Measurements from ENCODE around the gene PHF13. TPM values are rescaled to one million over a fixed set of nuclear protein-coding genes. Genes with fewer than 3 reads are reported as not detected.

PHF13 gene
- total RNA-seq, 6 experiments from 2014 or later: 2.7 to 6.2 (median 4.5) TPM

GRCh38 chr1:6627841-6628545, 14.5 kb downstream of the PHF13 start:
- no peak overlapping the region for H3K4me3 ChIP-seq
- H3K27ac ChIP-seq: no peak overlapping the region
- intact Hi-C loops (cut with DNase I): no loop called here
- ATAC-seq (no peak), DNase-seq (no peak)
- no peaks in the 10 kb centered on the region for H3K9me3 ChIP-seq
- TF ChIP-seq CTCF (IDR thresholded peaks at IDR 0.05) (no peak), POLR2A (IDR thresholded peaks at IDR 0.05) (no peak)
- peaks cover 0 to 24% (median 12%) of the 10 kb centered on the region in 4 donors for H3K4me1 ChIP-seq
- no peaks in the 10 kb centered on the region for H3K27me3 ChIP-seq
- WGBS (ENCODE audit: insufficient coverage, low coverage, low lambda C conversion rate, missing lambda C conversion rate): 94% methylated on average over 11 of the region's 21 CpGs
- H3K36me3 ChIP-seq: peaks cover 0 to 51% (median 2%) of the 10 kb centered on the region in 4 donors

GRCh38 chr1:6628971-6629479, 15.5 kb downstream of the PHF13 start:
- Histone ChIP-seq H3K27ac (no peak overlapping the region), H3K9me3 (no peaks in the 10 kb centered on the region), H3K27me3 (no peaks in the 10 kb centered on the region), H3K36me3 (peaks cover 0 to 61% (median 2%) of the 10 kb centered on the region in 4 donors), H3K4me1 (peaks cover 0 to 15% (median 7%) of the 10 kb centered on the region in 4 donors), H3K4me3 (no peak overlapping the region)
- no peak for DNase-seq
- no peak for ATAC-seq
- WGBS (ENCODE audit: insufficient coverage, low coverage, low lambda C conversion rate, missing lambda C conversion rate): 74% methylated on average over 4 of the region's 12 CpGs
- intact Hi-C loops (cut with DNase I): no loop called here
- no peak for TF ChIP-seq CTCF (IDR thresholded peaks at IDR 0.05)
- TF ChIP-seq POLR2A (IDR thresholded peaks at IDR 0.05): no peak

- ATAC-seq (no peak), DNase-seq (no peak)
- H3K27me3 ChIP-seq: no peaks in the 10 kb centered on the region
- WGBS (ENCODE audit: insufficient coverage, low coverage, low lambda C conversion rate, missing lambda C conversion rate): no CpG with 5 or more reads among the region's 8 CpGs
- TF ChIP-seq POLR2A (IDR thresholded peaks at IDR 0.05): no peak
- no peak for TF ChIP-seq CTCF (IDR thresholded peaks at IDR 0.05)
- no peaks in the 10 kb centered on the region for H3K9me3 ChIP-seq
- intact Hi-C loops (cut with DNase I): loop anchor here in 1 of 2 donors (10.0 kb wide), 1 partner anchor 145 kb away; no protein-coding TSS in a partner anchor
- no peak overlapping the region for H3K27ac ChIP-seq
- peaks cover 0 to 65% (median 2%) of the 10 kb centered on the region in 4 donors for H3K36me3 ChIP-seq
- H3K4me1 ChIP-seq: peaks cover 0 to 7% (median 4%) of the 10 kb centered on the region in 4 donors
- H3K4me3 ChIP-seq: no peak overlapping the region
Measured at GRCh38 chr1:6630027-6630426, 16.5 kb downstream of the PHF13 start.

- WGBS (ENCODE audit: insufficient coverage, low coverage, low lambda C conversion rate, missing lambda C conversion rate): 95% methylated on average over 4 of the region's 8 CpGs
Measured at GRCh38 chr1:6631058-6631457, 17.5 kb downstream of the PHF13 start.

More at GRCh38 chr1:6631058-6631457, 17.5 kb downstream of the PHF13 start:
- H3K9me3 ChIP-seq: no peaks in the 10 kb centered on the region
- H3K27me3 ChIP-seq: no peaks in the 10 kb centered on the region
- TF ChIP-seq POLR2A (IDR thresholded peaks at IDR 0.05) (no peak), CTCF (IDR thresholded peaks at IDR 0.05) (no peak)
- no peak overlapping the region for H3K4me3 ChIP-seq
- ATAC-seq (no peak), DNase-seq (no peak)
- no peak overlapping the region for H3K27ac ChIP-seq
- intact Hi-C loops (cut with DNase I): loop anchor here in 1 of 2 donors (10.0 kb wide), 1 partner anchor 146 kb away; no protein-coding TSS in a partner anchor
- peaks cover 0 to 5% (median 2%) of the 10 kb centered on the region in 4 donors for H3K4me1 ChIP-seq
- H3K36me3 ChIP-seq: peaks cover 0 to 68% (median 4%) of the 10 kb centered on the region in 4 donors
